Uterus (tissue), 4 donors: ENCODE measurements around the gene HM13. TPM values are rescaled to one million over a fixed set of nuclear protein-coding genes. Genes with fewer than 3 reads are reported as not detected.
"Not testable (repeated sequence)": the region's sequence is repeated elsewhere in the genome, so short reads cannot be mapped to it uniquely, and the experiment has no call there.

Experiments used
- DNase-seq, 2 donors: peaks; one replicate each; pipeline ENCODE4 v3.0.0-alpha.2; 2019 to 2020
- H3K27ac ChIP-seq, 2 donors: fragments of 200-600 bp; sonication (generic); 1 replicate in 1 of 2; 2 replicates in 1 of 2; pipeline ENCODE4 v1.5.1; 2016 to 2018
- H3K27me3 ChIP-seq, 2 donors: fragments of 200-600 bp; sonication (generic); one replicate each; pipeline ENCODE4 v1.5.1; 2018 to 2019; ENCODE audit warnings: control low read depth in 1 of 2
- H3K36me3 ChIP-seq, 2 donors: fragments of 200-600 bp; sonication (generic); one replicate each; pipeline ENCODE4 v1.5.1; 2019; ENCODE audit warnings: control low read depth in 1 of 2
- H3K4me1 ChIP-seq, 2 donors: fragments of 200-600 bp; sonication (generic); one replicate each; pipeline ENCODE4 v1.5.1; 2018 to 2019; ENCODE audit warnings: control low read depth in 1 of 2
- H3K4me3 ChIP-seq, 2 donors: fragments of 200-600 bp; sonication (generic); 1 replicate in 1 of 2; 2 replicates in 1 of 2; pipeline ENCODE4 v1.5.1; 2018 to 2019; ENCODE audit warnings: mild to moderate bottlenecking in 1 of 2
- H3K9me3 ChIP-seq, 2 donors: fragments of 200-600 bp; sonication (generic); one replicate each; pipeline ENCODE4 v1.5.1; 2019; ENCODE audit warnings: control low read depth in 1 of 2
- CTCF ChIP-seq, 4 experiments: fragments of 200-600 bp in 2 of 4; fragments of 450-650 bp in 2 of 4; sonication (generic) in 2 of 4; IDR thresholded peaks; one replicate each; pipeline ENCODE4 v1.5.1; 2016 to 2019; ENCODE audit warnings: antibody characterized with exemption in 4 of 4, mild to moderate bottlenecking in 2 of 4, moderate library complexity in 1 of 4
- POLR2A ChIP-seq, 2 donors: fragments of 450-650 bp; IDR thresholded peaks; one replicate each; pipeline ENCODE4 v1.6.1; 2016; ENCODE audit warnings: antibody characterized with exemption in 2 of 2, mild to moderate bottlenecking in 1 of 2, moderate library complexity in 1 of 2
- intact Hi-C: fragments of 100-400 bp; cut with DNase I; formaldehyde crosslinking; loops from one replicate; pipeline ENCODE4 v1.15.1; 2023; ENCODE audit warnings: low total_unique reads
- total RNA-seq, 4 donors: library from RNA; depleted of rRNA in 3 of 4; stranded (reverse); fragments of >200 nt in 3 of 4; gene quantifications; one replicate each; pipeline versions ENCODE4 v1.1.0 to v1.2.4, GENCODE V29; 2014 to 2023
- donor health status: DM: yes; HTN: yes; CAD: no.

HM13 gene
- total RNA-seq, 4 donors from 2014 or later = 40.7 to 147 (median 56.0) TPM

DNA sequence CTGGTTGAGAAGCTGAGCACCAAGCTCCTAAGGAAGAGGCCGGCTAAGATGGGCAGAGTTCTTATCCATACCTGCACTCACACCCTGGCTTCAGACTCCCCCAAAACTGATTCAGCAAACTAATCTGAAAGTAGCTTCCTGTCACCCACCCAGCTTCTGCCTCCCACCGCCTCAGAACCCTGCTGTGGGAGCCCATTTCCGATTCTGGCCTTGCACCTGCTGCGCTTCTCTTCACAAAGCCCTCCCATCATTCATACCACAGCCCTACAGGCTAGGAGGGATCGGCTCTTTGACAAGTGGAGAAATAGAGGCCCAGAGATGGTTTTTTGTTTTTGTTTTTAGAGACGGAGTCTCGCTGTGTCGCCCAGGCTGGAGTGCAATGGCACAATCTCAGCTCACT is 28.7 kb downstream of the HM13 start:
- Histone ChIP-seq H3K27me3 (no peaks in the 10 kb centered on the region), H3K27ac (no peak overlapping the region), H3K4me3 (no peak overlapping the region), H3K9me3 (no peaks in the 10 kb centered on the region), H3K4me1 (no peaks in the 10 kb centered on the region), H3K36me3 (no peaks in the 10 kb centered on the region)
- intact Hi-C loops = no loop called here
- no peak for TF ChIP-seq POLR2A (IDR thresholded peaks at IDR 0.05)
- TF ChIP-seq CTCF (IDR thresholded peaks at IDR 0.05) = no peak
- no peak for DNase-seq

GRCh38 chr20:31543966-31544598 is 29.8 kb downstream of the HM13 start:
- intact Hi-C loops = no loop called here
- Histone ChIP-seq H3K4me3 (no peak overlapping the region), H3K27me3 (no peaks in the 10 kb centered on the region), H3K27ac (peak overlapping the region; percentile 24 to 47), H3K36me3 (no peaks in the 10 kb centered on the region), H3K9me3 (no peaks in the 10 kb centered on the region), H3K4me1 (no peaks in the 10 kb centered on the region)
- DNase-seq = peak; percentile 37 to 41
- TF ChIP-seq CTCF (IDR thresholded peaks at IDR 0.05) (no peak), POLR2A (IDR thresholded peaks at IDR 0.05) (no peak)

DNA sequence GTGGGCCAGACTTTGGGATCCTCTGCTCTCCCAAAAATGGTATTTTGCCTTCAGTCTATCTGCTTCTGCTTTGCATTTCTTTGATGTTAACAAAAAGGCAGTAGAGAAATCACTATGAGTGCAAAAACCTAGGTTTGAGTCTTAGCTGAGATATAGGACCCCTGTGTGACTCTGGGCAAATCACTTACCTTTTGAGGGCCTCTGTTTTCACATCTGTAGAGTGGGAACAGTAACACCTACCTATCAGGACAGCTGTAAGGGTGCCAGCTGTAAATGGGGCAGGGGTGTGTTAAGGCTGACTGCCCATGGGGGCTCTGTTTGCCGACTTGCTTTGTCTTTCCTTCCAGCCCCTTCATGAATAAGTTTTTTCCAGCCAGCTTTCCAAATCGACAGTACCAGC is 30.4 kb downstream of the HM13 start:
- no peaks in the 10 kb centered on the region for H3K36me3 ChIP-seq
- H3K9me3 ChIP-seq = no peaks in the 10 kb centered on the region
- H3K27ac ChIP-seq = peak overlapping the region in 1 of 2 donors; percentile 47
- no peaks in the 10 kb centered on the region for H3K27me3 ChIP-seq
- intact Hi-C loops = no loop called here
- no peak overlapping the region for H3K4me3 ChIP-seq
- H3K4me1 ChIP-seq = no peaks in the 10 kb centered on the region
- no peak for TF ChIP-seq CTCF (IDR thresholded peaks at IDR 0.05)
- TF ChIP-seq POLR2A (IDR thresholded peaks at IDR 0.05) = no peak
- DNase-seq = no peak

GRCh38 chr20:31545621-31546040 is 31.4 kb downstream of the HM13 start:
- H3K4me1 ChIP-seq, intact Hi-C loops, DNase-seq, H3K27ac ChIP-seq, H3K36me3 ChIP-seq, H3K27me3 ChIP-seq, H3K4me3 ChIP-seq, H3K9me3 ChIP-seq: not testable (repeated sequence)

DNA sequence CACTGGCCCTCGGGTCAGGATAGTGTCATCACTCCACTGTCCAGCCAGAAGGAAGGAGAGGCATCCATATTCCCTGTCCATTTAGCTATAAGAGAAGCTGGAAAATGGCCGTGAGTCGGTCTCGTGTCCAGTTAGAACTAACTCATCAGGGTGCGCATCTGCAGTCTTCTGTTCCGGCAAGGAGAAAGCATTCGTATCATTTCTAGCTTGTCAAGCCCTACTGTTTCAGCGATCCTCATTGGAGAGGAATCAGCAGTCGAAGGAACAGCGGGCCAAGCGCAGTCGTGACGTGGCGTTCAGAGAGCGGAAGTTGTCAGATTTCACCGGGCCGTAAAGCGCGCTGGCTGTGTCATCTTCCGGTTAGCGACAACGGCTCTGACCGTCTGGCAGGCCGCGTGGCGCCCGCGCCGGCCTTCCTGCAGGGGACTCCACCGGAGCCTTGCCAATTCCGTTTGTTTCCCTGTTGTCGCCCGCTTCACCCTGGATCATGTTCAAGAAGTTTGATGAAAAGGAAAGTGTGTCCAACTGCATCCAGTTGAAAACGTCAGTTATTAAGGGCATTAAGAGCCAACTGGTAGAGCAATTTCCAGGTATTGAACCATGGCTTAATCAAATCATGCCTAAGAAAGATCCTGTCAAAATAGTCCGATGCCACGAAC is 32.9 kb downstream of the HM13 start:
- H3K4me3 ChIP-seq = peak overlapping the region; percentile 36 to 44
- TF ChIP-seq CTCF (IDR thresholded peaks at IDR 0.05) = peak in 1 of 4 experiments; percentile 24
- peak in 1 of 2 donors; percentile 75 for TF ChIP-seq POLR2A (IDR thresholded peaks at IDR 0.05)
- peak; percentile 85 to 87 for DNase-seq
- no peaks in the 10 kb centered on the region for H3K9me3 ChIP-seq
- H3K4me1 ChIP-seq = no peaks in the 10 kb centered on the region
- intact Hi-C loops = no loop called here
- no peaks in the 10 kb centered on the region for H3K27me3 ChIP-seq
- no peaks in the 10 kb centered on the region for H3K36me3 ChIP-seq
- peak overlapping the region; percentile 80 to 84 for H3K27ac ChIP-seq
